Measurements from ENCODE around the gene ZNF730. TPM values are rescaled to one million over a fixed set of nuclear protein-coding genes. Genes with fewer than 3 reads are reported as not detected.
"Not testable (repeated sequence)": the region's sequence is repeated elsewhere in the genome, so short reads cannot be mapped to it uniquely, and the experiment has no call there.

Gene ZNF730
- total and polyA plus RNA-seq, 8 donors = 0.13 to 0.59 (median 0.29) TPM; not detected in 4

- H3K4me1 ChIP-seq = no peaks in the 10 kb centered on the region
- no peaks in the 10 kb centered on the region for H3K27me3 ChIP-seq
- no peaks in the 10 kb centered on the region for H3K9me3 ChIP-seq
- H3K27ac ChIP-seq = no peak overlapping the region
- ATAC-seq = no peak
- WGBS, 2 donors = 78 to 86% methylated on average over 4 of the region's 4 CpGs
- no peak for FAIRE-seq
- no peaks in the 10 kb centered on the region for H3K36me3 ChIP-seq
- no peak overlapping the region for H3K4me3 ChIP-seq
- intact Hi-C loops (cut with DNase I) = no loop called here
- no peak for DNase-seq
- no peak for TF ChIP-seq CTCF (IDR thresholded peaks at IDR 0.05)
Measured at GRCh38 chr19:23101241-23101640, 15.6 kb upstream of the ZNF730 start.

DNA sequence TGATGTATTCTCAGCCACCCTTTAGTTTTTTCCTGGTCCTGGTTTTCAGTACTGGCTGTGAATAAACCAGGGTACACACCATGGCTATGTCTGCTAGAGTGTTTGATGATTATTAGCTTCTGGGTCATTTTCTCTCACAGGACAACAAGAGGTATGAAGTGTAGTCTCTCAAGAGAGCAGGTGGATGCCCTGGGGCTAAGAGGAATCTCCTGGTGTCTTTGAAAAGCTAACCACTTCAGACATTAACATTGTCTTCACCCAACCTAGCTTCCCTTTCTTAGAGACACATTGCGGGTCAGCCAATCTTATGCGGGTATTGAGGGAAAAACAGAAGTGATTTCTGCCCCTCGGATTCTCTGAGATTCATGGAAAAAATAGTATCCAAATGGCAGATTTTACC, 1.6 kb downstream of the ZNF730 start:
- Histone ChIP-seq H3K27ac (no peak overlapping the region), H3K4me1 (no peaks in the 10 kb centered on the region), H3K36me3 (no peaks in the 10 kb centered on the region), H3K27me3 (no peaks in the 10 kb centered on the region), H3K4me3 (no peak overlapping the region), H3K9me3 (no peaks in the 10 kb centered on the region)
- 69 to 70% methylated on average over 3 of the region's 3 CpGs for whole genome bisulfite sequencing, 2 donors
- TF ChIP-seq CTCF (IDR thresholded peaks at IDR 0.05) = no peak
- intact Hi-C loops (cut with DNase I) = no loop called here
- FAIRE-seq (no peak), DNase-seq (no peak), ATAC-seq (no peak)

GRCh38 chr19:23134211-23134610, 17.4 kb downstream of the ZNF730 start:
- H3K4me3 ChIP-seq; H3K27me3 ChIP-seq; H3K4me1 ChIP-seq; H3K9me3 ChIP-seq; H3K27ac ChIP-seq; FAIRE-seq; DNase-seq; ATAC-seq; intact Hi-C loops (cut with DNase I); H3K36me3 ChIP-seq: not testable (repeated sequence)
- WGBS, 2 donors = 93 to 96% methylated on average over 17 to 24 of the region's 24 CpGs

- Histone ChIP-seq H3K4me1 (no peaks in the 10 kb centered on the region), H3K9me3 (no peaks in the 10 kb centered on the region), H3K27me3 (no peaks in the 10 kb centered on the region), H3K36me3 (no peaks in the 10 kb centered on the region), H3K27ac (no peak overlapping the region), H3K4me3 (no peak overlapping the region)
- 79 to 94% methylated on average over 3 of the region's 3 CpGs for WGBS, 2 donors
- DNase-seq (no peak), FAIRE-seq (no peak), ATAC-seq (no peak)
- intact Hi-C loops (cut with DNase I) = no loop called here
- no peak for TF ChIP-seq CTCF (IDR thresholded peaks at IDR 0.05)
Measured at GRCh38 chr19:23145617-23146415, 29.0 kb downstream of the ZNF730 start.

- no peaks in the 10 kb centered on the region for H3K4me1 ChIP-seq
- FAIRE-seq (no peak), ATAC-seq (no peak), DNase-seq (peak in 1 of 6 donors; percentile 45)
- no peak for TF ChIP-seq CTCF (IDR thresholded peaks at IDR 0.05)
- WGBS, 2 donors = 89 to 96% methylated on average over 23 of the region's 23 CpGs
- intact Hi-C loops (cut with DNase I) = no loop called here
- no peaks in the 10 kb centered on the region for H3K27me3 ChIP-seq
- no peak overlapping the region for H3K4me3 ChIP-seq
- no peaks in the 10 kb centered on the region for H3K36me3 ChIP-seq
- H3K9me3 ChIP-seq = no peaks in the 10 kb centered on the region
- no peak overlapping the region for H3K27ac ChIP-seq
Measured at GRCh38 chr19:23160766-23161165, 43.9 kb downstream of the ZNF730 start.

DNA sequence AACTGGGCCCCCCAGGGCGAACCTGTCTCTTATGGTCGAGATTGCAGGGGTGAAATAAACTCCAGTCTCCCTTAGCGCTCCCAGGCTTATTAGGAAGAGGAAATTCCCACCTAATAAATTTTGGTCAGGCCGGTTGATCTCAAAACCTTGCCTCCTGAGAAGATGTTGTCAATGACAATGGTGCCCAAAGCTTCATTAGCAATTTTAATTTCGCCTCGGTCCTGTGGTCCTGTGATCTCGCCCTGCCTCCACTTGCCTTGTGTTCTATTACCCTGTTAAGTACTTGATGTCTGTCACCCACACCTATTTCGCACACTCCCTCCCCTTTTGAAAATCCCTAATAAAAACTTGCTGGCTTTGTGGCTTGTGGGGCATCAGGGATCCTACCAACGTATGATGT, 51.5 kb downstream of the ZNF730 start:
- H3K27ac ChIP-seq; H3K9me3 ChIP-seq; DNase-seq; H3K4me1 ChIP-seq; ATAC-seq; intact Hi-C loops (cut with DNase I); H3K36me3 ChIP-seq; H3K4me3 ChIP-seq; H3K27me3 ChIP-seq; FAIRE-seq: not testable (repeated sequence)
- 9 to 14% methylated on average over 9 of the region's 9 CpGs for WGBS, 2 donors

All from pancreas (tissue), 10 donors.